GM19324 (cell line): ENCODE measurements around the gene TFCP2.
A peak's percentile ranks its signal among the peaks of the same experiment; 100 is the strongest.

Source experiments
- ATAC-seq: cut with Tn5 transposase; IDR thresholded peaks from one replicate; pipeline ENCODE4 v1.9.1; 2021; ENCODE audit warnings: mild to moderate bottlenecking, moderate library complexity; ENCODE audit not compliant: unreplicated experiment, low FRiP score

The TFCP2 gene

DNA sequence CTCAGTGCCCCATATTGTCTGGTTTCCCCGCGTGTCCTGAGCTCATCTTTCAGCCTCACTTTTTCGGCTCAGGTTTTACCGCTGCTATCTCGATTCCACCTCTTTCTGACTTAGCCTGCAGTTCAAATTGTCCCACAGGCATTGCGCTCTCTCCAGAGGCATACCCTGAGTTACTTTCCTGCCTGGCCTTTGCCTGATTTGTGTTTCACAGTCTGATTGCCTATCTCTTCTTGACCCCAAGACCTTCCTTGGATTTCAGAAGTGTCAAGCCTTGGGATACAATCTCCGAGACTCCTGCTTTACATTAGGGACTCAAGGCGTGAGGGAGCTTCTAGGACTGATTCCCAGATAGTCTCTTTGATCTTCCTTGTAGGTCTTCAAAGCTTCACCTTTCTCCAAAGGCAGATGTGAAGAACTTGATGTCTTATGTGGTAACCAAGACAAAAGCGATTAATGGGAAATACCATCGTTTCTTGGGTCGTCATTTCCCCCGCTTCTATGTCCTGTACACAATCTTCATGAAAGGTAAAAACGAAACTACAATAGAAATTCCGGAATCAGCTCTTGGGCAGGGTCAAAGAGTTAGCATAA lies 124.2 kb downstream of the TFCP2 start:
- ATAC-seq, result peak; percentile 7

GRCh38 chr12:51047655-51048540 lies 125.0 kb downstream of the TFCP2 start, which contains the start of gene LETMD1:
TSS of gene LETMD1 (plus strand) at chr12:51048327. CDS start at chr12:51048357, 30 bp downstream.
- peak; percentile 97 for ATAC-seq
